Transverse colon (tissue), 4 donors: ENCODE data around the gene TMEM200C.

Source experiments
- POLR2A ChIP-seq: fragments of 450-650 bp; IDR thresholded peaks from one replicate; pipeline ENCODE4 v1.6.1; 2016; ENCODE audit warnings: antibody characterized with exemption, mild to moderate bottlenecking, moderate library complexity
- POLR2AphosphoS5 ChIP-seq, 3 donors: sonication (generic); formaldehyde crosslinking; IDR thresholded peaks; one replicate each; pipeline ENCODE4 v1.6.1; 2016; ENCODE audit warnings: antibody characterized with exemption in 3 of 3
- TF ChIP-seq, protein P1 (sequence below), 5 experiments: fragments of 200-600 bp in 3 of 5; fragments of 450-650 bp in 2 of 5; sonication (generic) in 3 of 5; IDR thresholded peaks; 1 replicate in 2 of 5; 2 replicates in 3 of 5; pipeline ENCODE4 v1.5.1; 2016 to 2017; ENCODE audit warnings: antibody characterized with exemption in 5 of 5, inconsistent platforms in 3 of 5, mild to moderate bottlenecking in 2 of 5, moderate library complexity in 1 of 5

DNA sequence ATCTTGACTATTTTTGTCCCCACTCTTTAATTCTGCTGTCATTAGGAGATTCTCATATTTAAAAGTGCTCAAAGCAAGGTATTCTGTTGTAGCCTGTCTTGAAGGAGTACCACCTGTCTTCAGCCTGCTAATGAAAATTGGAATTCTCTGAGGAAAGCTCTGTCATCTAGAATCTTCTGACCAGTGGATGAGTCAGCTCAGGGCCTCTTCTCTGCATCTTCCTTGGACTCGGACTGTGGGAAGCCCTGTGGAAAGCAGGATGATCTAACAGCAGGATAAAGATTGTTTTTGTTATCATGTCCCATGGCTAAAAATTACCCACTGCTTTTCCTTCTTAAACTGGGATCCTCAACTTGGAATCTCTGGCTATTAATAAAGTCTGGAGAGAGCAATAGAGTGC, 18.7 kb upstream of the TMEM200C start:
- TF ChIP-seq POLR2A: no peak
- TF ChIP-seq, protein P1, sequence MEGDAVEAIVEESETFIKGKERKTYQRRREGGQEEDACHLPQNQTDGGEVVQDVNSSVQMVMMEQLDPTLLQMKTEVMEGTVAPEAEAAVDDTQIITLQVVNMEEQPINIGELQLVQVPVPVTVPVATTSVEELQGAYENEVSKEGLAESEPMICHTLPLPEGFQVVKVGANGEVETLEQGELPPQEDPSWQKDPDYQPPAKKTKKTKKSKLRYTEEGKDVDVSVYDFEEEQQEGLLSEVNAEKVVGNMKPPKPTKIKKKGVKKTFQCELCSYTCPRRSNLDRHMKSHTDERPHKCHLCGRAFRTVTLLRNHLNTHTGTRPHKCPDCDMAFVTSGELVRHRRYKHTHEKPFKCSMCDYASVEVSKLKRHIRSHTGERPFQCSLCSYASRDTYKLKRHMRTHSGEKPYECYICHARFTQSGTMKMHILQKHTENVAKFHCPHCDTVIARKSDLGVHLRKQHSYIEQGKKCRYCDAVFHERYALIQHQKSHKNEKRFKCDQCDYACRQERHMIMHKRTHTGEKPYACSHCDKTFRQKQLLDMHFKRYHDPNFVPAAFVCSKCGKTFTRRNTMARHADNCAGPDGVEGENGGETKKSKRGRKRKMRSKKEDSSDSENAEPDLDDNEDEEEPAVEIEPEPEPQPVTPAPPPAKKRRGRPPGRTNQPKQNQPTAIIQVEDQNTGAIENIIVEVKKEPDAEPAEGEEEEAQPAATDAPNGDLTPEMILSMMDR (IDR thresholded peaks at IDR 0.05): no peak
- TF ChIP-seq POLR2AphosphoS5 (IDR thresholded peaks at IDR 0.05): no peak
